Testis (tissue), 2 donors: ENCODE data around the gene TRAP1.

Experiments used
- CTCF ChIP-seq, 3 experiments: fragments of 450-650 bp in 2 of 3; fragments of 200-600 bp in 1 of 3; sonication (generic) in 1 of 3; IDR thresholded peaks; one replicate each; pipeline ENCODE4 v1.5.1; 2016 to 2019; ENCODE audit warnings: antibody characterized with exemption in 3 of 3, mild to moderate bottlenecking in 2 of 3, moderate library complexity in 1 of 3
- POLR2A ChIP-seq: fragments of 450-650 bp; IDR thresholded peaks from one replicate; pipeline ENCODE4 v1.6.1; 2017; ENCODE audit warnings: antibody characterized with exemption, mild to moderate bottlenecking, moderate library complexity

GRCh38 chr16:3759736-3760135 lies 42.4 kb upstream of the TRAP1 start:
- TF ChIP-seq CTCF (IDR thresholded peaks at IDR 0.05) (no peak), POLR2A (no peak)
